ENCODE measurements around the gene LILRA5.
"Not testable (repeated sequence)": the region's sequence is repeated elsewhere in the genome, so short reads cannot be mapped to it uniquely, and the experiment has no call there.

GRCh38 chr19:54285427-54286056, 27.4 kb downstream of the LILRA5 start:
- TF ChIP-seq CTCF (IDR thresholded peaks at IDR 0.05; ENCODE audit: insufficient read depth, low read length); POLR2AphosphoS5 (IDR thresholded peaks at IDR 0.05; ENCODE audit: low read depth); SPI1 (IDR thresholded peaks at IDR 0.05; ENCODE audit: borderline replicate concordance, low read depth): not testable (repeated sequence)
